ENCODE measurements around the gene RBMS1. TPM values are rescaled to one million over a fixed set of nuclear protein-coding genes. Genes with fewer than 3 reads are reported as not detected.

RBMS1 gene
- total RNA-seq, 1 donor = 121 TPM

- DNase-seq (ENCODE audit: low read depth) = no peak
- peak overlapping the region; percentile 53 for H3K4me3 ChIP-seq (ENCODE audit: low read depth, low read length)
- TF ChIP-seq CTCF (IDR thresholded peaks at IDR 0.05; ENCODE audit: insufficient read depth, low read depth, low read length) = no peak
Observed at GRCh38 chr2:160269365-160269764, 224.2 kb downstream of the RBMS1 start.

DNA sequence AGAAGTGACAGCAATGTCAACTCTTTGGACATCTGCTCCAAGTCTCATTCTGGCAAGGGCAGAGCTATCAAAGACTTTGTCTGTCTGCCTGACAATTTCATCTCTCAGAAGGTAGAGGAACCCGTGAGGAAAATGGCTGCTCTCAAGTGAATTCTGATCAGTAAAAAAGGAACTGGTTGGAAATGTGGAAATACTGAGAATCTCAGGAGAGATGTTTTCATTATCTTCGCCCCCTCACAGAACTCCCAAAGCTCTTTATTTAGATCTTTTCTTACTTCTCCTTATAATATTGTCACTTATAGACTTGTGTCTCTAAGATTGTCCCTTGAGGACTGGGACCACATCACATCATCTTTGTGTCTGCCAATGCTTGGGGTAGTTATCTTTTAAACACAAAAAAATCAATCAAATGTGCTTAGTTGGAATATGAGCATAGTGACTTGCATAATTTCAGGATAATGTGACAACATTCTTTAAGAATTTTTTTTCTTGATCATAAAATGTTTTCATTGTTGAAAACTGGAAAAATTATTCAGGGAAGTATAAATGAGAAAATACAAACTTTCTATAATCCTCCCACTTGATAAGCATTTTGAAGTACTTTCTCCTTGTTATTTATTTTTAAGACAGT lies 225.3 kb downstream of the RBMS1 start:
- no peak overlapping the region for H3K4me3 ChIP-seq (ENCODE audit: low read depth, low read length)
- no peak for TF ChIP-seq CTCF (IDR thresholded peaks at IDR 0.05; ENCODE audit: insufficient read depth, low read depth, low read length)
- DNase-seq (ENCODE audit: low read depth) = no peak

DNA sequence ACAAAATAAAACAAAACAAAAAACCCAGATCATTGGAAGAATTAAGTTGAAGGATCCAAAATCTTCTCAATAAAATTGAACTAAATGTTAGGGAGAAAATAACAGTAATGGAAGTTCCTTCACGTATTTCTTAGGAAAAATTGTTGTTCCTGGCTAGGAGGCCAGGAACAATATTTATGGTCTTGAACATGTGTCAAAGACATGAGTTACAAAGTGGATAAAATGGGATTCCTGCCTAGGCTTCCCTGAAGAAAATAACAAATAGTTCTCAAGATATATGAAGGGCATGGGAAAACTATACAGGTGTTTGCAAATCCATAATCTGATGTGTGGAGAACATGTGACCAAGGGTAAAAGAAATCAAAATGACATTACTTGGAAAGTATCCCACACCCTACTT lies 225.9 kb downstream of the RBMS1 start:
- no peak for DNase-seq (ENCODE audit: low read depth)
- H3K4me3 ChIP-seq (ENCODE audit: low read depth, low read length) = no peak overlapping the region
- TF ChIP-seq CTCF (IDR thresholded peaks at IDR 0.05; ENCODE audit: insufficient read depth, low read depth, low read length) = no peak

- DNase-seq (ENCODE audit: low read depth) = no peak
- no peak overlapping the region for H3K4me3 ChIP-seq (ENCODE audit: low read depth, low read length)
- TF ChIP-seq CTCF (IDR thresholded peaks at IDR 0.05; ENCODE audit: insufficient read depth, low read depth, low read length) = no peak
Observed at GRCh38 chr2:160267022-160267421, 226.6 kb downstream of the RBMS1 start.

DNA sequence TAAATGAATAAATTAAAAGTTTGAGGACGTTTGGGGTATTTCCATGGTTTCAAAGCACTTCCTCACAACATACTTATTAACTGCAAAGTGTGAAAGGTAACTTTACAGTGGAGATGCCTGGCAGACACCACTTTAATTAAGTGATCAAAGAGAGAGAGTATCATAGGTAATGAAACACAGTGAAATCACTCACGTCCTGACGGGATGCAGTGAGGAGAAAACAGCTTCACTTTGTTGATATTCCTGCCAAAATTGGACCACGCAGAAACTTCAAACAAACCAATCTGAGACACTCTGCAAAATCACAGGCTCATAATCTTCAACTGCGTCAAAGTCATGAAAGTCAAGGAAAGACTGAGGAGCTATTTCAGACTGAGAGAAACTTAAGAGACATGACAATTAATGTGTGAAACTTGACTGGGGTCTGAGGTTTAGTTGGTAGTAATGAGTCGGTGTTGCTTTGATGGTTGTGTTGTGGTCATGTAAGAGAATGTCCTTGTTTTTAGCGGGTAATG lies 227.5 kb downstream of the RBMS1 start:
- DNase-seq (ENCODE audit: low read depth) = no peak

GRCh38 chr2:160264308-160264707 lies 229.3 kb downstream of the RBMS1 start:
- DNase-seq (ENCODE audit: low read depth) = no peak
- no peak for TF ChIP-seq CTCF (IDR thresholded peaks at IDR 0.05; ENCODE audit: insufficient read depth, low read depth, low read length)

More for the DNA sequence above, 227.5 kb downstream of the RBMS1 start:
- H3K4me3 ChIP-seq (ENCODE audit: low read depth, low read length) = no peak overlapping the region
- TF ChIP-seq CTCF (IDR thresholded peaks at IDR 0.05; ENCODE audit: insufficient read depth, low read depth, low read length) = no peak

GRCh38 chr2:160261732-160262131 lies 231.9 kb downstream of the RBMS1 start:
- no peak overlapping the region for H3K4me3 ChIP-seq (ENCODE audit: low read depth, low read length)
- no peak for TF ChIP-seq CTCF (IDR thresholded peaks at IDR 0.05; ENCODE audit: insufficient read depth, low read depth, low read length)
- DNase-seq (ENCODE audit: low read depth) = no peak

More at GRCh38 chr2:160264308-160264707, 229.3 kb downstream of the RBMS1 start:
- H3K4me3 ChIP-seq (ENCODE audit: low read depth, low read length) = no peak overlapping the region

All from fibroblast of villous mesenchyme (primary cell).